HG02885 (cell line): ENCODE data around the gene TRAPPC3L.

ENCODE experiments used
- ATAC-seq: cut with Tn5 transposase; IDR thresholded peaks from one replicate; pipeline ENCODE4 v1.9.1; 2021; ENCODE audit warnings: mild to moderate bottlenecking; ENCODE audit not compliant: unreplicated experiment, poor library complexity

Gene TRAPPC3L

DNA sequence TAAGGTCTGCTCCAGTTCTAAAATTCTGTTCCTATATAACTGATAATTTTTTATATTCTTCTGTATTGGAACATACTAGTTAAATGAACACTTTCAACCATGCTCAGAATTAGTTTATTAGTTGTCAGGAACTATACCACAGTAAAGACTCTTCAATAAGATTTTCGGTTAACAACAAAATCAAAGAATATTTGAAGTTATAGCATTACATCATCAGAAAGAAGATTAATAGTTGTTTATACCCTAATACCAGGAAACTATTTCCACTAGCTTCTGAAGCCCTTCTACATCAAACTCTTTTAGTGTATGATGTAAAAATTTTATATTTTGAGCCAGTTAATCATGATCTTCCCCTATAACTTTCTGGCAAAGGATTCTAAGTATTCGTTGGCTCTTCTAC, 14.6 kb upstream of the TRAPPC3L start:
- ATAC-seq, result no peak

DNA sequence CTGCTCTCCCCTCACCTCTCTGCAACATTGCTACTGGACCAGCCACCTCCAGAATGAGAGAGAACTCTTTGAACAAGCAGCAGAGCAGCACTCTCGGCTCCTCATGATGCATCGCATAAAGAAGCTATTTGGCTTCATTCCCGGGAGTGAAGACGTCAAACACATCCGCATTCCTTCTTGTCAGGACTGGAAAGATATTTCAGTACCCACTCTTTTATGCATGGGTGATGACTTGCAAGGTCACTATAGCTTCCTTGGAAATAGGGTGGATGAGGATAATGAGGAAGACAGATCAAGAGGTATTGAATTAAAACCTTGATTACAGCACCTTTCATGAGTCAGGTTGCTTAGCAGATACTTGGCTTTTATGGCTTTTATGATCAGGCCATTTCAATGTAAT, 12.4 kb upstream of the TRAPPC3L start:
- no peak for ATAC-seq

DNA sequence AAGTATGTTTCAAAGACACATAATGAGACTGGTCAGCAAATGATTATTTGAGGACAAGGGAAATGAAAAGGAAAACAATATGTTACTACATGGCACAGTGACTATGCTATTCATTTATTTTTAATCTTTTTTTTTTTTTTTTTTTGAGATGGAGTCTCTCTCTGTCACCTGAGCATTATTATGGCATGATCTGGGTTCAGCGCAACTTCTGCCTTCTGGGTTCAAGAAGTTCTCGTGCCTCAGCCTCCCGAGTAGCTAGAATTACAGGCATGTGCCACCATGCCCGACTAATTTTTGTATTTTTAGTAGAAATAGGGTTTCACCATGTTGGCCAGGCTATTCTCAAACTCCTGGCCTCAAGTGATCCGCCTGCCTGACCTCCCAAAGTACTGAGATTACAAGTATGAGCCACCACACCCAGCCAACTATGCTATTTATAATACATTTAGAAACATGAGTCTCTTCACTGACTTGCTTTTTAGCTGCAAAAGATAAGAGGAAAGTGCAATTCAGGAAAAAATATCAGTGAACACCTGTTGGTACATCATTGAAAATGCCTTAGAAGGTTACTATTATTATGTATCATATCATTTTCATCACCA, 11.4 kb upstream of the TRAPPC3L start:
- ATAC-seq, result no peak

DNA sequence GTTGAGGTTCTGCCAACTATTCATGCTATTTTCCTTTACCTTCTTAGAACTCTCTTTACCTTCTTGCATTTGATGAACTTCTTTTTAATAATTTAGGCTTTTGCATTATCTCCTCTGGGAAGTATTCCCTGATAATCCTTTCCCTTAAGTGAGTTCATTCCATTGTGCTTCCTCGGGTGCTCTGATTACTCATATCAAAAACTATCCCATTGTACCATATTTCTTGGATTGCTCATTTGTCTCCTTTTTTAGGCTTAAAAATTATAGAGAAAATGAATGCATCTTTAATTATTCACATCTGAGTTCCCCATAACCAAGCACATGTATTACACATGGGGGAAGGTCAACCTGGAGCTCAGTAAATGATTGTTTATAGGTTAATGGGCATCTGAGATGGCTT, 10.6 kb upstream of the TRAPPC3L start:
- no peak for ATAC-seq

DNA sequence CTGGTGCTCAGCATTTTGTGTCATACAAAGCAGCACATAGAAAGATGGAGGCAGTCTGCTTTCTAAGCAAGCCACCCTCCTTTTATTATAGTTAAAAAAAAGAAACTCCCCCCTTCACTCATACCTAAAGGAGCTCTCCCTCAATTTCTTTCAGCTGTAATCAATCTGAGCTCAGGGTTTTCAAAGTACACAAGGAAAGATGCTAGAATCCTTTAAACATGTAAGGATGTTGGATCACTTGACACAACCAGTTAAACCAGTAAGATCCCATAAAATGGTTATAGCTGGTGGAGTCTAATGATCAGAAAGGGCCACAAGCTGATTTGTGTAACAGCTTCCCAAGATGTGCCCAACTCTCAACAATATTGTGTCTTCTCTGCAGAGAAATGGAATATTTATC, 8.0 kb upstream of the TRAPPC3L start, which contains the start of gene CALHM4:
CALHM4 (plus strand) TSS at position 301 of the 400 bp plus-strand sequence; CDS start at position 344, 43 bp downstream.
- ATAC-seq, result no peak

DNA sequence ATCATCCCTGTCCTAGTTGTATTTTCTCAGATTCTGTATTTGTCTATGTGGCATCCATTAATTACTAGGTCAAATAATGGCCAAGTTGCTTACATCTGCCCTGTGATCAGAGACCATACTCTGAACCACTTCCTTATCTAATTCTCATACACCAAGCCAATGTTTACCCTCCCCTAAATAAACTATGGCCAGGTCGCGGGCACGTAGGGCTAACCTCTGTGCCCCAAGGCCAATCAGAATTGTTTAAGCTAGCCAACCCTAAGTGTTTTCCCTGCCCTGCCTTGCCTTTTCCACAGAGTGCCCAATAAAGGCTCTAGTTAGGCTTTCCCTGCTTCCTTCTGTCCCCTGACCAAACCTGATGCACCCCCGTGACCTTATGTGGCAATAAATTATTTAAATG, 5.3 kb upstream of the TRAPPC3L start:
- no peak for ATAC-seq

DNA sequence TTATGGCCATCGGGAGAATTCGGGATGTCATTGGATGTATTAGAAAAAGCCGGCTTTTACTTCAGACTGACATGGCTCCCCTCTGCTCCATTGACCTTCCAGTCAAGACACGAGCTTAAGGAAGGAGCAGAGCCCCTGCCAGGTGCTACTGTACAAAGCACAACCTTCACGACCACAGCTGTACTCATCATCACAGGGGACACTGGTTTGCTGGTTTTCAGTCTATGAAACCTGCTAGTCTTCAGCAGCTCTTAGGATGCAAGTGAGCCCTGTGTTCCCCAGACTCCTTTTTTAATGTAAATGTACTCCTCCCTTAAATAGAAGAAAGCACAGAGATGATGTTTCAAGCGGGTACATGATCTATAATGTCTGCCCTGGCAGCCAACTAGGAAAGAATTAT, 1.9 kb upstream of the TRAPPC3L start:
- no peak for ATAC-seq

DNA sequence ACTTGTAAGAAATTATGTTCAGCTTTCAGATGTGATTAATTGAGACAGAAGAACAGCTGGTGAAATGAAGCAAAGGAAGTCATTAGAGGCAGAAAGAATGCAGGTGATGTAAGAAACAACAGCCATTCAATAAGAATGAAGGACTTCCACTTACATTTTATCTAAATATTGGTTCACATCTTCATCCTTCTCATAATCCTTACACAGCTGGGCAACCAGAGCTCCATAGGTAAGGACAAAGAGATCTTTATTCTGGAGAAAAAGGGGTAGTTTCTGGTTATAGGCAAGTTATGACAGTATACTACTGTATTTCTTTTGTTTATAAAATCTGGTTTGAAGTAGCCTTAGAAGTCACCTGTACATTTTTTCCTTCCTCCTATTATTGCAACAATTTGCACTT, 2.3 kb downstream of the TRAPPC3L start:
- ATAC-seq, result no peak

DNA sequence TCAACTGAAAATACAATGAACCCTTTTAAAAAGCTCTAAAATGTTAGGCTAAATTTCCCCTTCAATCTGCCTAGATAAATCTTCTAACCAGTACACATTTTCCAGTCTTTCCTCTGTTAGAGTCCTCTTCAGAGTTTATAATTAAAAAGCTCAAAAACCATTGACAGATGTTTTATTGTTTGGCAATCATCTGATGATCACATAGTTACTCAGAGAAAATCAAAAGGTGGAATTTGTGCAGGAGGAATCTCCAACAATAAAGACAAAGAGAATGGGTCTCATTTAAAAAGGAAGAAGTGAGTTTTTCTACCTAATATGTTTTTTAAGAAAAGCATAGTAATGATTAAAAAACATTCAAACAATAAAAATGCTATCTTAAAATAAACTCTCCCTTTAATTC, 3.1 kb downstream of the TRAPPC3L start:
- ATAC-seq, result no peak

DNA sequence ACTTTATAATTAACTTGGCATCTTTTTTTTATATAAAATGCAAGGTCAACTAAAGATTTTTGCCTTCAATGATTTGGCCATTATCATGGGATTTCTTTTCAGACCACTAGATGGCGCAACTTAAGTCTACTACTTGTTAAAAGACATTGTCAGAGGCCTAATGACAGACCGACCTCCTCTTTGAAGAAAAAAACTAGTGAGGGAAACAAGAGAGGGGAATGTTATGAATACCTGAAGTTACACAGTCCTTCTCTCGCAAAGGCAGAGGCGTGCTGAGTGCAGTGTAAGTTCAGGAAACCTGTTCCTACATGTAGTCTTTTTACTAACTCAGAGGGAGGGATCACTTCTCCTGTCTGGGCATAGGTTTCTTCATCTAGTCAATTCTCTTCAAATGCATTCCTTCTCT, 9.3 kb downstream of the TRAPPC3L start:
- ATAC-seq, result peak; percentile 69

DNA sequence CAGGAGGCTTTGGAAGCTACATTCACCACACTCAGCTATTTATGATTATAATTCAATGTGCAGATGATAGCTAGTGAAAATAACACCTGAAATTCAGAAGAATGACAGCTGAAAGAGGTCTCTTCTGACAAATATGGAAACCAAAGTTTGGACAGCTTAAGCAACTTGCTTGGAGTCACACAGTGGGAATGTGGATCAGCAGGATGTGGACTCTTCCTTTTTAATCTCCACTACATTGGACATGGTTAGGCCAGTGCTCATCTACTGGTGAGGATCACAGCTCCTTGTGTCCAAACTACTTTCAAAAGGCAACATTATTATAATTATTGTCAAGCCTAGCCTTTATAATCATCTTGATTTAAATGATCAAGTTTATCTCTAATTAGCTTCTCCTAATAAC, 10.4 kb downstream of the TRAPPC3L start:
- ATAC-seq, result no peak

DNA sequence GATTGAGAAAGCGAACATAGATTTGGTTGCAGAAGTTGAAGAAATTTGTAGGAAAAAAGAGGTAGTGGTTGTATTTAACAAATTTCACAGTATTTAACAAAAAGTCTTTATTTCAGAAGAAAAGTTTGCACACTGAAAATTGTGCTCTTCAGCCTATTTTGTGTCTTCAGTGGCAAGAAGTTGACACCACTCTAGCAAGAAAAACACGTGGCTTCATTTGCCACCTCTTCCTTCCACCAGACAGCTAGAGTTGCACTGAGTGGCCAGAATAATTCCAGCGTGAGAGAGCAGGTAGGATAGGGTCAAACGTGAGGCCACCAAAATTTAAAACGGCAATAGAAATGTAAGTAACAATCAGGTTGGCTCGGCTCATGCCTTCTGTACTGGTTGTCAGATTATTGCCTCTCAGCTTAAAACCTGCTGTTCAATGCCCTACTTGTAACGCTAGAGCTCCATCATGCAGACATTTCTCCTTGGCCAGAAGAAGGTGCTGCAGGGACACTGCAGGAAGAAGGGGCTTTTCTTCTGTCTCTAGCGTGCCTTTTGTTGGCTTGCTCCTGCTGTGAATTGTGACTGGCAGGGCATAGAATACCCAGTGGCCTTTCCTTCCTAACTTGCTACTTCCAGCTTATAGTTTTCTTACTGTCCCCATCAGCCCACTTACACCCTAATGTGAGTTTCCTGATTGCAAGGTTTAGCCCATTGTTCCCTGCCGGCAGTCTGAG, 12.1 kb downstream of the TRAPPC3L start:
- ATAC-seq, result no peak

DNA sequence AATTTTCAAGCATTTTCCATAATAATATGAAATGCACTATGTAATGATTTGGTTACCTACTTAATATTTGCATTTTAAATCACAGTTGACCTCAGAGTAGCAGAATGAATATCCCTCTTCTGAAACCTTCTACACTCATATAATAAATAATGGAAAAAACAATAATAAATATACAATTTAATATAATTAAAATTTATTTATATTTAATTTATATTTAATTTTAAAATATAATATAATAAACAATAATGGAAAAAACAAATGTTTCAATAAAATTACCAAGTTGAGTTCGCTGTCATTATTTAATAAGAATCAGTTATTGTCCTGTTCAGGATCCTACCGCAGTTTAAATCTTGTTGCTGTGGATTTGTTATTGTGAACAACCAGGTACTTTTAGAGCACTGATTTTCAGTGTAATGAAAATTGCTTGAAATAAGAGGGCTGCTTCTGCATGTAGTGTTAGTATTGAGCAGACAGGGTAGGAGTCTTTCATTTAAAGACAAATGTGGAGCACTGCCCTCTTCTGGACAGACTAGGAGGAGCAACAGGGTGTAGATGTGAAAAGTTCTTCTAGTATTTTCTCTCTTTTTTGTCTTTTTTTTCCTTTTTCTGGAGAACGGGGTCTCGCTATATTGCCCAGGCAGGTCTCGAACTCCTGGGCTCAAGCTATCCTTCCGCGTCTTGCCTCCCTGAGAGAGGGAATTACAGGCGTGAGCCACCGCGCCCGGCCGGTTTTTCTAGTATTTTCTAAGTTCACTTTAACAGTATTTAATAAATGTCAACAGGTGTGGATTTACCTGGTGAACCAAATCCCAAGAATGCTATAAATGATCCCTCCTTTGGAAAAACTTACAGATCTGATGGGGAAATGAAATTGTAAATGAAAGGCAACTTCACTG, 13.6 kb downstream of the TRAPPC3L start:
- peak; percentile 78 for ATAC-seq

DNA sequence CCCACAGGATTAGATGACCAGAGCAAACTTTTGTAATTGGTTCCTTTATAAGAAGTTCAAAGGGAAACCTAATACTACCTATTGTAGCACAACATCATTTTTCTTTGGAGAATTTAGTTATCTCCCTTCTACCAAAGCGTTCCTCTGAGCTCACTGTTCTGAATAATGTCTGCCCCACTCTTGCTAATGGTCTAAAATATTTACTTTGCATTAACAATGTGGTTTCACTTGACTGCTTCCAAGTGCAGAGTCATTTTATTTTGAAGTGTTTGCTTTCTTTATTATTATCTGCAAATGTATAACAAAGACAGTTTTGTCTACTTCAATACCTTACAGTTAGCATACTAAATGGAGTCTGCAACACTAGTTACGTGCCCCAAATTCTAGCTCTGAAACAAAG, 15.0 kb downstream of the TRAPPC3L start:
- no peak for ATAC-seq

DNA sequence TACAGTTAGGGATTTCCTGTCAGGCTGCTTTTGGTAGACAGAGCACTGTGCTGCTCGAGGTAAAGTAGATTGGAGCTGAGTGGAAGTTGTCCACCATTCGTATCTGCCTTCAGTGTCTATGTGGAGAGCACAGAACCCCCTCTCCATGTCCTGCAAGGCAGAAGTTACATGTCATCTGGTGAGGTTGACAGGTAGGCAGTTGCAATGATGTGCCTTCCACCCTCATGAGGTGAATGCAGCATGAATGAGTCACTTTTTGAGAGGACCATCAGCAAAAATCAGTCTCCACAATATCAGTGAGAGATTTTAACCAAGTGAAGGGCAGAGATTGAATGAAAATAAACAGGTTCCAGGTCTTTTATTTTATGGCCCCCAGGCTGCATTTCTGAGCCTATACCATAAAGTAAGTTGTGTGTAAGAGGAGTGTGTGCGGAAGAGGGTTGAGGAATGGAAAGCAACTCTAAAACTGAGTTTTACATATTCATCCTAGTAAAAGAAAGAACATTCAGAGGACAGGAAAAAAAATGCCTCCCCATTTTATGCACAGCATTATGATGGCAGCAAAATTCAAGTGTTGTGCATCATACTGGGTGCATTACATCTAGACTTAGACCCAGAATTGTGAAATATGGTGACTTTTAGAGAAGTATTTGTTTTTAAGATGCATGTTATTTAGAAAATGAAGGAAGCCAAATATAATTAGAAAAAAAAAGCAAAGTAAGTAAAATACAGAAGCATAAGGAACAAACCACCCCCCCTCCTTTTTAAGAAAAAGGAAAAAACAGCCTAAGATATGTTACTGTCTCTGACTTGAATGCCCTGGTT, 15.8 kb downstream of the TRAPPC3L start:
- ATAC-seq, result no peak

DNA sequence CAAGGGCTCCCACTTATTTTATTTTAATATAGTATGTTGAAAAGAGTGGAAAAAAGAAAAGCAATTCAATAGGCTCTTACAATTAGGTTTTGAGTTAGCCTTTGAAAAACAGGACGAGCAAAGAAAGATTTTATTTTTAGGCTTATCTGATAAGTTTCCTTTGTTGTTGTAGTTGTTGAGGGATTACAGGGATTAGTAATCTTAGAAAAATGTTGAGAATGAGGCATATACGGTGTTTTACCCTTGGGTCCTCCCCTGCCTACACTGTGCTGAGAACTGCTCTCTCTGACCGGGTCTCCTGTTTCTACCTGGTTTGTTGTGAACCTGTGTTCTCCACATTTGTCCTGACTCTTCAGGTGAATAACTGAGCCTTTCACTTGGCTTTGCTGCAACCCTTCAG, 16.7 kb downstream of the TRAPPC3L start:
- no peak for ATAC-seq

DNA sequence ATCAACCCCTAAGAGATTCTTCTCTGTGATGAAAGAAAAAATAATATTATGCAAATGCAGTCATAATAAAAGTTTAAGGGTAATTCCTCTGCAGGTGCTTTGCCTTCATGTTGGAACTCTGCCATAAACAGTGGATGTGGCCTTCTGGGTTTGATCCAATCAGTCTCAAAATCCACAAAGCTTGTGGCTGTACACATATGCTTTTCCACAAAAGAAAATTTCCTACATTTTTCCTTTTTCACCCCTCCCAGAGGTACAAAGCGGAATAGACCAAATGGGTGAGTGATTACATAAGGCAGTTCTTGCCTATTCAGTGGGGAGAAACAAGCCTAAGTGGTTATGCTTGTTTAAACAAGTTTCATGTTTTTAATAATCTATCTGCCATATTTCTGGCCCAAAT, 17.4 kb downstream of the TRAPPC3L start:
- no peak for ATAC-seq

DNA sequence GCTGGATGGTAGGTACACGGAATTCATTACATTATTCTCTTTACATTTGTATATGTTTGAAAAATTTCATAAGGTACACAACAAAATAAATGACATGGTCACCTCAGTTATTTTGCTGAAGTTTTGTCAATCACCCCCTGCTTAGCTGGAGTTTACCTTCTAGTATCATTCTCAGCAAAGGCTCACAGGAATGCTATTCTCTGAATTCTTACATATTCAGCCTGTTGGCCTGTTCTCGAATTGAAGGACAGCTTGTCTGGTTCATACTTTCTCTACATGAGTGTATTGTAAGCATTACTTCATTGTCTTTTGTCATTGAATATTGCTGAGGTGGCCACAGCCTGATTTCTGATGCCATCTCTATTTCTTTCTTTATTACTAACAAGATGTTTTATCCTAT, 21.2 kb downstream of the TRAPPC3L start:
- ATAC-seq, result no peak

DNA sequence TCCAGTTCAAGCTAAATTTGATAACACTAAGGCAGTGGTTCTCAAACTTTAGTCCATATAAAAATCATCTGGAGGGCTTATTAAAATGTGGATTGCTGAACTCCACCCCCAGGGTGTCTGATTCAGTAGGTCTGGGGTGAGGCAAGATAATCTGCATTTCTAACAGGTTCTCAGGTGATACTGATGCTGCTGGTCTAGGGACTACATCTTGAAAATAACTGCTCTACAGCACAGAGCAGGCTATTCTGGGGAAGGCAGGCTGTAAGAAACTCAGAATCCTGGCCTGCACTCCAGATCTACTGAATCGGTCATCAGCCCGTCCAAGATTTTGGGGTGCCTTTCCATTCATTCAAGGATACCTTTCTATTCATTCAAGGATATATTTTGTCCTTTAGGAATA, 22.6 kb downstream of the TRAPPC3L start:
- ATAC-seq, result no peak

DNA sequence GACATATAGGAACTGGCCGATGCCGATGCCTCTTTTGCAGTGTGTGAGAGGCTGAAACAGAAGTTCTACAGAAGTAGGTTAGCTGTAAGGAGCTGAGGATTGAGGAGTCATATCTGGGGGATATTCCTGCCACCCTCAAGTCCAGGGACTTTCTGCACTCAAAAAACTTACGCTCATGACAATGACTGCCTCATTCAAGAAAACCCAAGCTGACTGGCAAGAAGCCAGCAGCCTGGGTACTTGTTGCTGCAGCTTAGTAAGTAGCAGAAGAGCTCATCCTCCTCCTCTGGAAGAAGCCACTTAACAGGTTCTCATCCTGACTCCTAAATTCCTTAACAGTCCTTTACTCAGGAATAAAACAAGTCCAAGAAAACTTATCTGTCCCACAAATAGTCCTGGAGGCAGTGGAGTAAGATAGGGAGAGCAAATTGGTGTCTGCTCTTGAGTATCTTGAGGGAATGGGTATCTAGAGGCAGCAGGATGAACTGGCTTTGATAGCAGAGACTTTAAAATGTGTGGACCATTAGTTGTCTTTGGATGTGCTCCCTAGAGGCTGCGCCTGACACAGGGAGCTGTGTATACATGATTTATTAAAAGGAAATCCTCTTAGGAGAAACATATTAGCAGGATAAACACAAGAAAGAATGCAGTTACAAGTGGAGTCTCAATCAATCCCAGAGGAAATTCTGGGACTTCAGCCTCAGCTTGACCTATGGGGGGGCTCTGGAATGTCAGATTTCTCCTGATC, 26.7 kb downstream of the TRAPPC3L start:
- no peak for ATAC-seq
